Fibroblast of skin of scalp (primary cell): ENCODE data around the gene MGAT5.

Experiments used
- DNase-seq: peaks from one replicate; pipeline ENCODE4 v3.0.0-alpha.2; 2013

Gene MGAT5

DNA sequence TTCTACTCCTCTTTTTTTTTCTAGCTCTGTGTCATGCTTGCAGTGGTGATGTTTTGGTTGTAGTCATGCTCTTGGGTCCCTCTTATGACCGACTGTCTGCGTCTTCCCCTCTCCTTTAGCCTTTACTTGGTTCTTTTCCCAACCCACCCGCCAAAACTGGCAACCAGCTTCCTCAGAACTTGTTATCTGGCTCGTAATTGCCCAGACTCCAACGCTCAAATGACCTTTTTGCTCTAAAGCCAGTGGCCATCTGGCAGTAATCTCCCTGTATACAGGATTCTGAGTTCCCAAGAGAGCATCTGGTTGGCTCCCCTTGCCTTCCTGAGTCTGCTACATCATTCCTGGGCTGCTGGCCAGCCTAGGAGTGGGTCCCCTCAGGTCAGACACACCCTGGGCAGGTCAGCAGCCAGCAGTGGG, 147.2 kb downstream of the MGAT5 start:
- no peak for DNase-seq

DNA sequence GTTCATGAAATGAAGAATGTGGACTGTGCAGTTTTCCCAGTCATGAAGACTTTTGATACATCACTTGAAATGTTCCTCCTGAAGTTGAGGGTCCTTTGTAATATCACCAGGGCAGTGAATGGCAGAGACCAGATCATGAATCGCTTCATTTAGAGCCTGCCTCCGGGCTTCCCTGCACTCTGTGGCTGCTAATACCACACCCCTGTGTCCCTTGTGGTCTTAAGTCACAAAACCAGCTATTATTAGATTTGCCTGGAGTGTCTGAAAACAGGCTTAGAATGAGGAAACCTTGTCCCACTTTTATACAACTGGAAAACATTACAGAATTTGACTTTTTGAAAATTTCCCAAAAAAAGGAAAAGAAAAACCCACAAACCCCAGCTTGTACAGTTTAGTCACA, 147.9 kb downstream of the MGAT5 start:
- DNase-seq, result peak; percentile 37

DNA sequence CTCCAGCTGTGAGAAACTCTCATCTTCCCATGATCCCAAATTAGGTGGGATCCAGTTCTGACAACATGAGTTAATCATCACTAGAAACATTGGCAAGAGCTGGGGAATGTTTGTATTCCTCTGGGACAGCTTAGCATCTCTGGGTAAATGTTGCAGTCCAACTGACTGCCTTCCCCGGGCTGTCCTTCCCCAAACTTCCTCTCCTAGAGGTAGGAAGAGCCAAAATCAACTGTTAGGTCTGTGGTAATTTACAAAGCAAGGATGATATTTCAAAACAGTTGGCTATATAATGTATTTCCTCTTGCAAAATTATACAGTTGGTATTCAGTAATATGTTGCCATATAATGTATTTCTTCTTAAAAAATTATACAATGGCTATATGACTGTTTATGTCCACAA, 148.5 kb downstream of the MGAT5 start:
- peak; percentile 92 for DNase-seq

DNA sequence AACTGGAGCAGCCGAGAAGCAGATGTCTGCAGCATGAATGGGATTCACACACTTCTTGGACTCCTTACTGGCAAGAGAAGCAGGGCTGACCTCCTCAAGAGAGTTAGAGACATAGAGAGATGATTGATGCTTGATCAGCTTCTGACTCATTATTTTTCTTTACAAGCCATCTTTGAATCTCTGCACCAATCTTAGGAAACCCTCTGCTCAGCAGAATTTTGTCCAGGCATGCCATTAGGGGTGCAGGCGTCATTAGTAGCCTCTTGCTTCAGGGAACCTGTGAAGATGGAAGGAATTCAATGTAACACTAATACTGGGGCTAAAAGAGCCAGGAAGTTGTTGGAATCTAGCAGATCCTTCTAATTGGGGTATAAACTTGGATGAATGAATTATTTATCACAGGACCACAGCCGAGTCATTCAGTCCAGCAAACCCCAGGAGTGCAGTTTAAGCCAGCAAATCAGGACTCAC, 151.8 kb downstream of the MGAT5 start:
- peak; percentile 25 for DNase-seq

DNA sequence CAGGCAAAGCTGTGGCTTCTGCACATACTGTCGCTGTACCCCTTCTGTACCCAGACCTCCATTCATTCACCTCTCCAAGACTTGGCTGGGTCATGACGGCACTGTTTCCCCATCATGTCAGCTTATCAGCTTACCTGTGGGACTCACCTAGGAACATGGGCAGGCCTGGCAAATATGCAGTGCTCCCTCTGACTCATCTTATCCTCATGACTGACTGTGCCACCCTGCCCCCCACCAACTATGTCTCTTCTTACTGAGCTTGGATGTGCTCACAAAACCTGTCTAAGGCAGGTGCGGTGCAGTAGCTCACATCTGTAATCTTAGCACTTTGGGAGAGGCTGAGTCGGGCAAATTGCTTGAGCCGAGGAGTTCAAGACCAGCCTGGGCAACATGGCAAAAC, 152.4 kb downstream of the MGAT5 start:
- no peak for DNase-seq

DNA sequence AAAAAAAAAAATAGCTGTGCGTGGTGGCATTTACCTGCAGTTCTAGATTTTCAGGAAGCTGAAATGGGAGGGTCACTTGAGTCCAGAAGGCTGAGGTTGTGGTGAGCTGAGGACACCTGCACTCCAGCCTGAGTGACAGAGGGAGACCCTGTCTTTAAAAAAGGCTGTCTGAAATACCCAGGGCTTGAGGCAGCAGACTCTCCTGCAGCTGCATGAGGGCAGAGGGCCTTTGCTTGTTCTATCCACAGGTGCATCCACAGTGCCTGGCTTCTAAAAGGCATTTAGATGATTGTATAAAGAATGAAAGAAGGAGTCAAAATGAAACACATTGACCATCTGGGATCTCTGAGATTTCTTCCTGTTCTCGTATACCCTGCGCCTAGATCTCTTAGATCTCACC, 152.9 kb downstream of the MGAT5 start:
- DNase-seq, result no peak

DNA sequence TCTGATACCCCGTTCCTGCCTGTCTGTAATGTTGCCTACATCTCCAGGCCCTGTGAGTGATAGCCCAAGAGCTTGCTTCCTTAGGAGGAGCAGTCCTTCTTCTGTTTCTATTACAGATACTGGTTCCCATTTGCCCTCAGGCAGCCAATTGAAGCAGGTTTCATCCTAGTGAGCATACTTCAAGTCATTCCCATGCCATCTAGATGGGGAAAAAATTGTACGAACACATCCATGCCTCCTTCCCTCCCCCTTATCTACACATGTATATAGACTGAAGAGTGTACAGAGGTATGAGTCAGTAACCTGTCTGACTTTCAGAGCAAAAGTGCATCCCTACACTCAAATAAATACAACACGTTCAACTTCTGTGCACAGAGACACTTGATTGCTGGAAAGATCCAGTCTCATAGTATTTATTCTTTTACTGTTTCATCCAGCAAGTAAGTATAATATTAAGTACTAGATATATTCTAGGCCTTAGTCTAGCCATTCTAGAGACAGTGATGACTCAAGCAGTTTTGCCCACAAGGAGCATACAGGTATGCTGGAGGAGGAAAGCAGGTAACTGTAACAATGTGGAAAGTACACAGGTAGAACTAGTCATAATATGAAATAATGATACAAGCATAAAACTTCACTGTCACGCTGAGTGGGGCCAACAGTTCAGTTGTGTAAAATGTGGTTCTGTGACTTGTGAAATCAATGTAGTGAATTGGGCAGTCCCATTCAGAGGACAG, 153.4 kb downstream of the MGAT5 start:
- DNase-seq, result no peak

DNA sequence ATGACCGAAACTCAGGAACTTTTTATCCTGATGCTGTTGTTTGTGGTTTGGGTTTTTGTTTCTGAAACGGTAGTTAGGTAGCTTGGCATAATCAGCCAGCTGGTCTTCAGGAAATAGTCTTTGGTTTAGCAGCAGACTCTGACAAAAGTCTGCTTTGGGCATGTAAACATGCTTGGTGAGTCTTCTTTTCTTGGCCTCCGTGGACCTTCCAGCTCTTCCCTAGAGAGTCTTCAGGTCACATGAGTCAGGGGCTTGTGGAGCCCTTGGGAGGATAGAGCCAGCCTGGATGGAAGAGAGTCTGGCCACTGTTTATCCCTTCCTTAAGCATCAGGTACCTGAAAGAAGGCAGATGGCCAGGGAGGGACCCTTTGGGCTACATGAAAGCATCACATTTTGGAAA, 154.5 kb downstream of the MGAT5 start:
- peak; percentile 28 for DNase-seq

DNA sequence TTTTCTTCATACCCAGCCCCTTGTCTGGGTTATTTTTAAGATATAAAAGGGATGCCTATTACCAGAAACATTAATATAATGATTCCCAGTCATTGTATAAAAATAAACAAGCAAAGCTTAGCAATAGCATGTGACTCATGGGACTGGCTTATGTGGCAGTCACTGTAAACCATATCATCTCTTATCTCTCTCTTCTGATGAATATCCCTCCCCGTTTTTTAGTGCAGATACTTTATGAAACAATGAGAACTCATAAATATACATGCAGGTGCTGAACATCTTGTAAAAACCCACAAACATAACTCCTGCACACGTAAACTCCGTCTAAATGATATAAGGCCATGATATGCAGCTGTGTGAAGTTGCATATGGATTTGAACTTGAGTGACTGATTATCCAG, 154.9 kb downstream of the MGAT5 start:
- DNase-seq, result no peak

DNA sequence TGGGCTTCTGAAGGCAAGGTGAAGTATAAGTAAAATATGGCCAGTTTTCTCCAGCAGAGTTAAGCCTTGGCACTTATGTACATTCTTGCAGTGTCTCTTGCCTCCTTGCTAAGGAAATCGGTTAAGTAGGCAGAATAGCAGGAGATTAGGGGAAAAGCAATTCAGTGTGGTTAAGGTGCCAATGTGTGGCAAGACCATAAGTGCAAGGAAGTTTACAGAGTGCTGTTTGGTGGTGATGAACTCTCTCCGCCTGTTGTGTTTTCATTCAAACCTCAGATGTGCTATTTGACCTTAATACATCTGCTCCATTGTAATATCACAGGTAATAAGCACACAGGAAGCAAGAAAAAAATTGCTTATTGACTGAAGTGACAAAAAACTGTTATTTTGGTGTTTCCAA, 156.1 kb downstream of the MGAT5 start:
- DNase-seq, result no peak

DNA sequence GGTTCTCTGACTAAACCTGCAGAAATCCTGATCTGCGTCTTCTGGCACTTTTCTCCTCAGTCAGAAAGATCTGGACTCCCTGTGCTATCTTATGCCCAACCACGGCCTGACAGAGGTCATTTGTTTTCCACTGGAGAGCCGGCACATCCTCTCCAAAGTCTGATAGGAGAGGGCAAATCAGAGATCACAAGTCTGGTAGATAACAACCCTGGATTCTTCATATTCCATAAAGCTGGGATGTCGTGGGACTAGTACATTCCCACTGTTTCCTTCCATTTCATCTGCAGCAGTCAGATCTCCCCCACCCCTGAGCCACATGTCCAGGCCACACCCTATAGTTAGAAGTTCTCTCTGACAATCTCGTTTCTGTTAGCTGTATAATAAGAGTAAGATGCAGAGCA, 157.0 kb downstream of the MGAT5 start:
- DNase-seq, result peak; percentile 30

DNA sequence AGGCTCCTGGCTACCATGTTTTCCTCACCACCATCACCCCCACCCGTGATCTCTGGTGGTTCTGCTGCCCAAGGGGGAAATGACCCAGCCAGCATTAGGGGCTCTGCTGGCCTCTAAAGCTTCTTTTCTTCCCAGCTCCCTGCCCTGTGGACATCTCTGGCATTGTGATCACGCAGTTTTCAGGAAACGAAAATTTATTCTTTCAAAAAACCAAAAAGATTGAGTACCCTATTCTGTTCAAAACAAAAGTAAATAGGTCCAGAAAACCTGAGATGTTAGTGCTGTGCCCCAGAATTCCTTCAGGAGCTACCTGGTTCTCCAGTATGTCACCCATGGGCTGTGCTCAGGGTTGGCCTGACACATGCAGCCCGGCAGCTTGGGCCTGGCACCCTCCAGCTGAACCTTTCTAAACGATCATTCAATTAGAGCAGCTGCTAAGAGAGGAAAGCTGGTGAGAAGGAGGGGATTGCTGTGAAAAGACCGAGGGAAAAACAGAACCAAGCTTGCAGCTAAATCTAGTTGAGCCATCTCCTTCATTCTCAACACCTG, 157.5 kb downstream of the MGAT5 start:
- no peak for DNase-seq

DNA sequence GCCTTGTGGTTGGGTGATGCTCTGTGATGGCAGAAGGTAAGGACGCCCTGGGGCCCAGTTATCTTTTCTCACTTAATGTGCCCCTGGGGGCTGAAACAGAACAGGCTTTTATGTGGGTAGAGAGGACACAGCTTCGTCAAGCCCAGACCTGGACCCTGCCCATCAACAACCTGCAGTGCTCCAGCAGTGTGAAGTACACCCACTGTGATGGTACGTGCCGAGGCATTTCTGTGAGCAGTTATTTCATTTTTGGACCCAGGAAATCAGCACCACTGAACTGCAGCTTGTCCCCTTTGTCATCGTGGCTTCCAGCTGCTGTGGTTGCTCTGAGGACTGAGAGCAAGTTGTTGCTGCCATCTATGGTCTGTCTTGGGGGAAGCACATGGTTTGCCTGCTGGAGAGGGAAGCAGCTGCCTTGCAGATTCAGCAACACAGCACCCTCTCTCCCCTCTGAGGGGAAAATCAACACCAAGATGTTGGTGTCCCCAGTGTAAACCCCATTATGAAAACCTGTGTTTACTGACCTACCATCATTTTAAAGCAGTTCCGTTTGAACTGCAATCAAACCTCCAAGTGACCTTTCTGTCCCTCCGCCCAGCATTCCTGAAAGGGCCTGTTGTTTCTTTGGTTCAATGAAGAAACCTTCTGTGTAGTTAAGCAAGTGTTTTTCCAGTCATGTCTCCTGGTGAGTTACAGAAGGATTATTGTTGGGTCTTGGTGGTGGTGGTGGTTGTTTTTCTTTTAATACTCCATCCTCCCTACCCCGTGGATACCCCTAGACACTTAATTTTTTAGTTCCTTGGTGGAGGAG, 158.2 kb downstream of the MGAT5 start:
- peak; percentile 85 for DNase-seq

DNA sequence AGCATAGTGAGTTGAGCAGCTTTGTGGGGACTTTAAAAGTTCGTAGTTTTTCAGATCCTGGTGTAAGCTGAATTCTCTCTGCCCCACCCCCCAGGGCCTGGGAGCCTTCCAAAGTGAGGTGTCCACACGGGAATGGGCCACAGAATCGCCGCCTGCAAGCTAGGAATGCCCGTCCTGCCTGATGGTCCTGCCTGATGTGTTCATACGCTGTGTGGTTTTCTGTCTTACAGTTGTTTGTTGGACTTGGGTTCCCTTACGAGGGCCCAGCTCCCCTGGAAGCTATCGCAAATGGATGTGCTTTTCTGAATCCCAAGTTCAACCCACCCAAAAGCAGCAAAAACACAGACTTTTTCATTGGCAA, 158.7 kb downstream of the MGAT5 start:
- no peak for DNase-seq

DNA sequence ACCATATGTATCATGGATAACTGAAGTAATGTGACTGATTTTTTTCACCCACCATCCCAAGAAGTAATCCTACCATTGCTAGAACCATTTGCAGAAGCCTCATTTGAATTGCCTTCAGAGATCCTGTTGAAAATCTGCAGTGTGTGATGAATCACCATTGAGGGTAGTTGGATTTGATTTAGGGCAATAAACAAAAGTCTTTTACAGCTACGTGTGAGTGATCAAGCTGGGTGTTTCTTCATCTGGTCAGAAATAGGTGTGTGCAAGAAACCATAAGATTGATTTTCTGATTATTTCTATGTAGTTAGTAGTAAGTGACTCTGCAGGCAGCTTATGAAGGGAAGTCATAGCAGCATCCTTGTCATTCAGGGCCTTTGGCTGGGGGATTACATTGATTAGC, 159.6 kb downstream of the MGAT5 start:
- DNase-seq, result no peak

DNA sequence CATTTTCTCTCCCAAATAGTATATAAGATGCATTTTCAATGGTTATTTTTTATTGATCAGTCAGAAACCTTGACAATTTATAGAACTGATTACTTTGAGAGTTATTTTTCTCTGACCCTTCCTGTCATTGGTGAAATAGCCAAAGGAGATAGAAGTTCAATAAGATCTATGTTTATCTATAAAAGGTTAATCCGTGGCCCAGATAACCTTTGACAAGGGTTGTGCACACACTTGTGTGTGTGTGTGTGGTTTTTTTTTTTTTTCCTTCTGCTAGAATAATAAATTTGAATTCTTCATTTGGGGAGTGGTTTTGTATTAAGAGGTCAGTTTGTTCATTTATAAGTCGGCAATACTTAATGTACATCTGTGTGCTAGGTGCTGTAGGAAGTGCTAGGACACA, 160.0 kb downstream of the MGAT5 start:
- DNase-seq, result no peak

DNA sequence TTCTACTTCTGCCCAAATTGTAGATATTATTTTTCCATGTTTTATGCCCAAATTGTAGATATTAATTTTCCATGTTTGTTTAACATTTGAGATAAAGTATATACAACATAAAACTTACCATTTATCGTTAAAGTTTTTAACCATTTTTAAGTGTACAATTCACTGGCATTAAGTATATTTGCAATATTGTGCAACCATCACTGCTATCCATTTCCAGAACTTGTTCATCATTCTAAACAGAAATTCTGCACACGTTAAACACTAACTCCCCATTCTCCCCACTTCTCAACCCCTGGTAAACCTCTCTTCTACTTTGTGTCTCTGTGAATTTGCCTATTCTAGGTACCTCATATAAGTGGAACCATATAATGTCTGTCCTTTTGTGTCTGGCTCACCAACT, 162.1 kb downstream of the MGAT5 start:
- DNase-seq, result no peak

DNA sequence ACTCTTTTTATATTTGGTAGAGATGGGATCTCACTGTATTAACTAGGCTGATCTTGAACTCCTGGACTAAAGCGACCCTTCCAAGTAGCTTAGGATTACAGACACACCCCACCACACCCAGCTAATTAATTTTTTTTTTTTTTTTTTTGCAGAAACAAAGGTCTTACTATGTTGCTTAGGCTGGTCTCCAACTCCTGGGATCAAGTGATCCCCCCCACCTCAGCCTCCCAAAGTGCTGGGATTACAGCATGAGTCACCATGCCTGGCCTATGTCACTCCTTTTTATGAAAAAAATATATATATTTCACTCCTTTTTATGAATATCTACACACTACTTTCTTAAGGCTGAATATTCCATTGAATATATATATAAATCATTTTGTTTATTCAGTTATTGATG, 162.8 kb downstream of the MGAT5 start:
- no peak for DNase-seq

DNA sequence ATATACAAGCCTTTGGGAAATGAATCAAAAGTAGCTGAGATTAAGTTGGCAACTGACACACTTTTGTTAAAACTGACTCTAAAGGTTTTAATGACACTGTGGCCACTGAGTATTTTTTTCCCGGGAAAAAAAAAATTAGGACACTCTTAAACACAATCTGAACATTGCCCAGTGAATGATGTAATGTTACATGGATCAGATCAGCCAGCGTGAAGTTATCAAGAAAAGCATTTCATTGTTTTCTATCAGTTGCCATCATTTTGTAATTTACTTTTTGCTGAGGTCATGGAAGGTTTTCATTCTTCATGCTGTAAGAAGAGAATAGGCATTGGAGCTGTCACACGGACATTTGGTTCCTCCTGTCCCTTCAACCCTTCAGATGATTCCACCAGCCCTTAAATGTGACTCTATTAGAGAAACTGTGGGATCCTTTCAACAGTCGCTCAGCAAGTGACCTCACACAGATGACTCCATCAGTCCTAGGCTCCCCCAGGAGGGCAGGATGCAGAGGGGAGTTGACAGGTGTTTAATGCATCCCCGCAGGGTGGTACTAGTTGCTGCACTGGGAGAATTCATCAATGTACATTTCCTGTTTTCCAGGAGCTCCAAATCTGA, 164.2 kb downstream of the MGAT5 start:
- DNase-seq, result no peak

DNA sequence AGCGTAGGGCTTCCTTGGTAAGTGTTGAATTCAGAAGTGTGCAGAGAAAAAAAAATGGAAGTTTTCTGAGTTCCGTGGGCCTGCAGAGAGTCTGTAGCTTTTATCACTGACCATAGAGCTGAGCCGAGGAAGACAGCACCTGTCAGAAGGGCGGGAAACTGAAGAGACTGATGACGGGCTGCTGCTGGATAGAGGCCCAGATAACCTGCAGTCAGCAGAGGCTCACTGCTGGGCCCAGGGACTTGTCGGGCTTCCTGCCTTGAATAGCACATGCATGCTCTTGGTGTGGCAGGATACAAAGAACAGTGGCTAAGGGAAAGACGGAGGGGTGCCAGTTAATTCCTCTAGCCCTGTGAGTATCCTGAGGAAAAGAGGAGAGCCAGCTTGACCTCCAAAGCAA, 166.4 kb downstream of the MGAT5 start:
- DNase-seq, result no peak

DNA sequence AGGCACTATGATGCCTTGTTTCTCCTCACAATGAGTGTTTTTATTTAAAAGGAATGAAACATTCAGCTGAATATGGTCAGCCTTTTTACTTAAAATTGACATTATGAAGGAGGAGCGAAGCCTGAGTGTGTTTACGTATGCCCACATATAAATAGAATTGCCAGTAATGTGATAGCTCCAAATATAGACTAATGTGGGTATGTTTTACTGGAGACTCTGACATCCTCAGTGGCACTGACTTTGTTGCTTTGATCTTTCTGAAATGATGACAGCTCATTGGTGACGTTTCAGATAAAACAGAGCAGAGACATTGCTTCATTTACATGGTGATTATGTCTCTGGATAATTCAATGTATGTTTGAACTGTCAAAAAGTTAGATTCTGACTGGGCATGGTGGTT, 167.0 kb downstream of the MGAT5 start:
- DNase-seq, result no peak

DNA sequence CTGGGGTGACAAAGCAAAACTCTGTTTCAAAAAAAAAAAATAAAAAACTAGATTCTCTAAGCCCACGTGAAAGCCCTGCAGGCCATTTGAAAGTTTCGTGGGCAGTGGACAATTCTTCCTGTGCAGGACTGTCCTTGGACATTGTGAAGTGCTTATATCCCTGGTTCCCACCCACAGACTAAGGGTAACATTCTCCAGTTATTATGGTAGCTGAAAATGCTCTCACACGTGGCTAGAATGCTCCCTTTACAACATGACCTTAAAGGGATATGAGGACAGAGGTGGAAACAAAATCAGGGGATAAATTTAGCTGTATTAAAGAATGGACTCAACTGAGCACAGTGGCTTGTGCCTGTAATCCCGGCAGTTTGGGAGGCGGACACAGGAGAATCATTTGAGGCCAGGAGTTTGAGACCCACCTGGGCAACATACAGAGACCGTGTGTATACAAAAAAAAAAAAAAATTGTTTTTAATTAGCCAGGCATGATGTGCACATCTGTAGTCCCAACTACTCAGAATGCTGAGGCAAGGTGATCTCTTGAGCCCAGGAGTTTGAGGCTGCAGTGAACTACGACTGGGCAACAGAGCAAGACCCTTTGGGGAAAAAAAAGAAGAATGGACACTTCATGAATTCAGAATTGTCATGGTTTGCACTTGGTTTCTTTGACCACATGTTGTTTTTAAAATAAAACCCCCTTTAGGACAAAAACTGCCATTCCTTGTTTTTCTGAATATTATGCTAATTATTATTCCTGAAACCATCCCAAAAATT, 167.9 kb downstream of the MGAT5 start:
- DNase-seq, result peak; percentile 12
